Cardiac fibroblast (primary cell): ENCODE data around the gene DPEP1.

Experiments used
- DNase-seq, 2 donors: peaks; one replicate each; pipeline versions ENCODE4 v3.0.0 to v3.0.0-alpha.2; 2010; ENCODE audit warnings: low read depth in 2 of 2
- H3K4me3 ChIP-seq, 2 donors: replicated peaks in 1 of 2; 1 replicate in 1 of 2; 2 replicates in 1 of 2; pipeline ENCODE4 v1.5.1; 2011; ENCODE audit warnings: low read depth in 2 of 2, low read length in 2 of 2, mild to moderate bottlenecking in 2 of 2, moderate library complexity in 1 of 2
- TF ChIP-seq, protein P1 (sequence below): IDR thresholded peaks from one replicate; pipeline ENCODE4 v1.5.1; 2011; ENCODE audit warnings: low read depth, mild to moderate bottlenecking, low read length, inconsistent platforms

DPEP1 gene

DNA sequence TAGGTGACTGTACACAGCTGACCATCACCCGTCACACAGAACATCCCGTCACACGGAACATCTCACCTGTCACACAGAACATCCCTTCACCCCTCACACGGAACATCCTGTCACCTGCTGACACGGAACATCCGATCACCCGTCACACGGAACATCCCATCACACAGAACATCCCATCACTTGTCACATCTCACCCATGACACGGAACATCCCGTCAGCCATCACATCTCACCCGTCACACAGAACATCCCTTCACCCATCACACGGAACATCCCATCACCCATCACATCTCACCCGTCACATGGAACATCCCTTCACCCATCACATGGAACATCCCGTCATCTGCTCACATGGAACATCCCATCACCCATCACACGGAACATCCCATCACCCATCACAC is 34.1 kb upstream of the DPEP1 start:
- TF ChIP-seq, protein P1, sequence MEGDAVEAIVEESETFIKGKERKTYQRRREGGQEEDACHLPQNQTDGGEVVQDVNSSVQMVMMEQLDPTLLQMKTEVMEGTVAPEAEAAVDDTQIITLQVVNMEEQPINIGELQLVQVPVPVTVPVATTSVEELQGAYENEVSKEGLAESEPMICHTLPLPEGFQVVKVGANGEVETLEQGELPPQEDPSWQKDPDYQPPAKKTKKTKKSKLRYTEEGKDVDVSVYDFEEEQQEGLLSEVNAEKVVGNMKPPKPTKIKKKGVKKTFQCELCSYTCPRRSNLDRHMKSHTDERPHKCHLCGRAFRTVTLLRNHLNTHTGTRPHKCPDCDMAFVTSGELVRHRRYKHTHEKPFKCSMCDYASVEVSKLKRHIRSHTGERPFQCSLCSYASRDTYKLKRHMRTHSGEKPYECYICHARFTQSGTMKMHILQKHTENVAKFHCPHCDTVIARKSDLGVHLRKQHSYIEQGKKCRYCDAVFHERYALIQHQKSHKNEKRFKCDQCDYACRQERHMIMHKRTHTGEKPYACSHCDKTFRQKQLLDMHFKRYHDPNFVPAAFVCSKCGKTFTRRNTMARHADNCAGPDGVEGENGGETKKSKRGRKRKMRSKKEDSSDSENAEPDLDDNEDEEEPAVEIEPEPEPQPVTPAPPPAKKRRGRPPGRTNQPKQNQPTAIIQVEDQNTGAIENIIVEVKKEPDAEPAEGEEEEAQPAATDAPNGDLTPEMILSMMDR = no peak
- DNase-seq = no peak
- no peak overlapping the region for H3K4me3 ChIP-seq

DNA sequence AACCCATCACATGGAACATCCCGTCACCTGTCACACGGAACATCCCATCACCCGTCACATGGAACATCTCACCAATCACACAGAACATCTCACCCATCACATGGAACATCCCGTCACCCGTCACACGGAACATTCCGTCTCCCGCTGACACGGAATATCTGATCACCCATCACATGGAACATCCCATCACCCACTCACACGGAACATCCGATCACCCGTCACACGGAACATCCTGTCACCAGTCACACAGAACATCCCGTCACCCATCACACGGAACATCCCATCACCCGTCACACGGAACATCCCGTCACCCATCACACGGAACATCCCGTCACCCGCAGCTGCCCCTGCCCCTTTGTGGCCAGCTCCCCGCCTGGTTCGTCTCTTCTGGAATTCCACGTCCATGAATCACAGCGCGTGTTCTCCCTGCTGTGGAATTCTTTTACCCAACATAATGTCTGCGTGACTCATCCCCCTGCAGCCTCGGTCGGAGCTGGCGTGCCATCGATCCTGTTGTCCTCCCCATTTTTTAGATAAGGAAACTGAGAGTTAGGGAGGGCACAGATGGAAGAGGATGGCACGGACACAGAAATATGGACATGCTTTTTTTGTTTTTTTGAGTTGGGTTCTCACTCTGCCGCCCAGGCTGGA is 32.3 kb upstream of the DPEP1 start:
- H3K4me3 ChIP-seq = no peak overlapping the region
- TF ChIP-seq, protein P1 = no peak
- peak; percentile 96 to 99 for DNase-seq

DNA sequence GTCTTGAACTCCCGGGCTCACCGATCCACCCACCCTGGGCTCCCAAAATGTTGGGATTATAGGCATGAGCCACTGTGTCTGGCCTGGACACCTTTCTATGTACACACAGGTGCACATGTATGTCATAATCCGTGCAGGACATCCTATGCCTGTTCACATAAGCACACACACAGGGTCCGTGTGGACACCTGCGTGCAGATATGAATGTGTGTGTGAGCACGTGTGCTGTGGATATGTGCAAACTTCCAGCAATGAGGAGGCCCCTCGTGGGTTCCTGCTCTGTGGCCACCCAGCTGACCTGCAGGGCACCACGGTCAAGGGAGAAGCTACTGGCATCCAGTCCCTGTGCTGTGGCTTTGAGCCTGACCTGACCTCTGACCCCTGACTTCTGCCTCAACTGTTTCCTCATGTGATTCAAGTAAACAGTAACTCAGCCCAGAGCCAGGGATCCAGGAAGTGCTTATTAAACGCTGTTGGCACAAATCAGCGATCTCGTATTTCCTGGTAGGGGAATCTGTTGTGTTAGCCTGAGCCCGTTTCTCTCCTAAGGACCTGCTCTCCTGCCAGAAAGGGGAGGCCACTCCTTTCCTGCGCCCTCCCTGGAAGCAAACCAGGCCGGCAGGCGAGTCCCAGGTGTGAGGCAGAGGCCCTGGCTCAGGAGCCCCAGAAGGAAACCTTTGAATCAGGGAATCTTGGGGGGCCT is 31.4 kb upstream of the DPEP1 start:
- DNase-seq = peak; percentile 82 to 92
- TF ChIP-seq, protein P1 = no peak
- no peak overlapping the region for H3K4me3 ChIP-seq

DNA sequence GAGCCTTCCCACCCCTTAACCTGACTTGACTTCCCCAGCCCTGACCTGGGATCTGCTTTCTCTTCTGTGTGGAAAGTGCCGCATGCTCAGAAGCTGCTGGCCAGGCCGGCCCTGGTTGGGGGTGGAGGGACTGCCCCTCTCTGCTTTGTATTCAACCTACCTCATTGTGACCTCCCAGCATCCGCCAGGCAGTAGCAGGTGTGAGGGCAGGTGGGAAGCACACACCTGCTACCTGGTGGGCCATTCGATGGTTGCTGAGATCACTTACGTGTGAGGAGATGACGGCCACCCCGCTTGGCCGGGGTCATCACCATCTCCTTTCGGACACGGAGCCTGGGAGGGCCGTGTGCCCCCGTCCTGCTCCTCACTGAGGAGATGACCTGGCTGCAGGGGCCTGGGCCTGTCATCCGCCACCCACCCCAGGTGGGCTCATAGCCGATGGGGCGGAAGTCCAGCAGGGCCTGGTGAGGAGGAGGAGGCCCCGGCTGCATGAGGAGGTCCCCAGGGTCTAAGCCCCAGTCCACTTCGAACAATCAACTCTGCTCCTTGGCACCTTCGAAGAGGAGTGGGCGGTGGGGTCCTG is 30.7 kb upstream of the DPEP1 start:
- H3K4me3 ChIP-seq = no peak overlapping the region
- DNase-seq = no peak
- TF ChIP-seq, protein P1 = no peak

DNA sequence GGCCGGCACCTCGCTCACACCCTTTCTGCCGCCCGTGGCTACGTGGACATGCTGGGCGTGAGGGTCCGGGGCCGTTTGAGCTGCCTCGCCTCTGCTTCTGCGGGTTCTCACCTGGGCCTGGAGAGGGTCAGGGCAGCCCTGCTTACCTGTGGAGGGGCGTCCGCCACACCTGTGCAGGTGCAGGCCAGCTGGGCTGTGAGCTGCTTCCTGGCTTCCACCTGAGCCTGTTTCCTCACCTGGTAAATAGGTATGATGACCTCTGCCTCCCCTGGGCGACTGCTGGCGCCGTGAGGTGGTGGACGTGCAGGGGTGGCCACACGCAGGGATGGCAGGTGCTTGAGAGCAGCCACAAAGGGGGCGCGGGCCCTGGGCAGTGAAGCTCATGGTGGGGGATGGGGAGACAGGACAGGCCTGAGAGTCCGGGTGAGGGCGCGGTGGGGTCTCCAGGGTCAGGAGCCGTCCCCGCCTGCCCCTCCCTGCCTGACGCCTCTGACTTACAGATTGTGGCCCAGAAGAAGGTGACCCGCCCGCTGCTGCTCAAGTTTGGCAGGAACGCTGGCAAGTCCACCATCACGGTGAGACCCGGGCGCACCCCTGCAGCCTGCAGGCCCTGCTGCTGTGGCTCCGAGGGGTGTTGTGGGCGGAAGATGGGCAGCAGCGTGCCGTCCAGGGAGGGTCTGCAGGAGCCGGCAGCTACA is 30.1 kb upstream of the DPEP1 start:
- no peak for DNase-seq
- TF ChIP-seq, protein P1 = no peak
- no peak overlapping the region for H3K4me3 ChIP-seq

DNA sequence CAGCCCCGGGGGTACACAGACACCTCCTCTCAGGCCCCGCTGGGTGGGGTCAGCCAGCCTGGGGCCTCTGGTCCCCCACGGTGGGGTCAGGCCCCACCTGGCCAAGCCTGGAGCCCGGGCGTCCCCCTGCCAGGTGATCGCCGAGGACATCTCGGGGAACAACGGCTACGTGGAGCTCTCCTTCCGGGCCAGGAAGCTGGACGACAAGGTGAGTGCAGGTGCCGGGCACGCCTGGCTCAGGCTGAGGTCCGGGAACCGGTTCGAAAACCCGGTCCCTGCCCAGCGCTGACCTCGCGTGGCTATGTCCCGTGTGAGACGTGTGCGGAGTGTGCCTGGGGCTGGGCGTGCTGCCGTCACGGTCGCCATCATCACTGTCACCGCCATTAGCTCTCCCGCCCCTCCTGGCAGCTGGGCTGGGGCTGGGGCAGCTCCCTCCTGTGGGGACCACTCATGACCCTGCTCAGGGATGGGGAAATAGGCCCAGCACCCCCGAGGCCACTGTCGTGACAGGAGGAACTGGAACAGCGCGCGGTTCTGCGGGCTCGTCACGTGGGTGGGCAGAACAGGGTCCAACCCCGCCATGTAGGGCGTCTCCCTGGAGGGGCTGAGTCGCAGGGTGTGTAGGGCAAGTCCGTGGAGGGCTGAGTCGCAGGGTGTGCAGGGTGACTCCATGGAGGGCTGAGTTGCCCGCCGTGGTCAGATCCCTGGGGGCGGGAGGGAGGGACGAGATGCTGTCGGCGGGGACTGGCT is 29.4 kb upstream of the DPEP1 start:
- TF ChIP-seq, protein P1 = no peak
- no peak overlapping the region for H3K4me3 ChIP-seq
- DNase-seq = no peak
